A673 (cell line): ENCODE data around the gene TMEM156.

Experiments used
- EZH2 ChIP-seq: fragments of 200-600 bp; sonication (generic); IDR thresholded peaks from 2 replicates; pipeline ENCODE4 v1.6.1; 2017; ENCODE audit warnings: borderline replicate concordance, low read depth, mild to moderate bottlenecking, mixed read lengths, antibody characterized with exemption, low read length; ENCODE audit not compliant: poor library complexity, severe bottlenecking
- TF ChIP-seq, protein P1 (sequence below): fragments of 300-800, 200-600 bp; sonication (generic); conservative IDR thresholded peaks from 2 replicates; pipeline ENCODE4 v1.5.1; 2017; ENCODE audit warnings: low read depth, mild to moderate bottlenecking, antibody characterized with exemption, low read length, moderate library complexity, mixed read lengths

DNA sequence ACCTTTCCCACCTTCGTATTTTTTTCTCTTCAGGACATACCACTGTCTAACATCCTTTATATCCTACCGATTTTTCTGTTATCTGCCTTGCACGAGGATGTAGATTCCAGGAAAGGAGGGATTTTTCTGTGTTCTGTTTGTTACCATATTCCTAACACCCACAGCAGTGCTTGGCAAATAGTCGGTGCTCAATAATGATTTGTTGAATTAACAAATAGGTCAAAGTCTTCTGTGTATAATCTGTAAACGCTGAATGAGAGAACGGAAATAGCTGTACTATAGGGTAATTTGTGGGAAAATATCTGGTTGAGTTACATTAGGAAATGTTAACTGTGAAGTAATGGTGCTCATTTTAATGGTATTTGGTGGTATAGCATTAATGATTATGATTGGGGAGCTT lies 81.5 kb downstream of the TMEM156 start:
- TF ChIP-seq, protein P1, sequence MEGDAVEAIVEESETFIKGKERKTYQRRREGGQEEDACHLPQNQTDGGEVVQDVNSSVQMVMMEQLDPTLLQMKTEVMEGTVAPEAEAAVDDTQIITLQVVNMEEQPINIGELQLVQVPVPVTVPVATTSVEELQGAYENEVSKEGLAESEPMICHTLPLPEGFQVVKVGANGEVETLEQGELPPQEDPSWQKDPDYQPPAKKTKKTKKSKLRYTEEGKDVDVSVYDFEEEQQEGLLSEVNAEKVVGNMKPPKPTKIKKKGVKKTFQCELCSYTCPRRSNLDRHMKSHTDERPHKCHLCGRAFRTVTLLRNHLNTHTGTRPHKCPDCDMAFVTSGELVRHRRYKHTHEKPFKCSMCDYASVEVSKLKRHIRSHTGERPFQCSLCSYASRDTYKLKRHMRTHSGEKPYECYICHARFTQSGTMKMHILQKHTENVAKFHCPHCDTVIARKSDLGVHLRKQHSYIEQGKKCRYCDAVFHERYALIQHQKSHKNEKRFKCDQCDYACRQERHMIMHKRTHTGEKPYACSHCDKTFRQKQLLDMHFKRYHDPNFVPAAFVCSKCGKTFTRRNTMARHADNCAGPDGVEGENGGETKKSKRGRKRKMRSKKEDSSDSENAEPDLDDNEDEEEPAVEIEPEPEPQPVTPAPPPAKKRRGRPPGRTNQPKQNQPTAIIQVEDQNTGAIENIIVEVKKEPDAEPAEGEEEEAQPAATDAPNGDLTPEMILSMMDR: no peak
- no peak for TF ChIP-seq EZH2
